Hepatocyte (in vitro differentiated cells): ENCODE data around the gene SPTLC1.

ENCODE experiments used
- EZH2 ChIP-seq: fragments of 200-600 bp; sonication (generic); IDR thresholded peaks from 2 replicates; pipeline ENCODE4 v1.6.1; 2016; ENCODE audit warnings: antibody characterized with exemption, mild to moderate bottlenecking, borderline replicate concordance
- TF ChIP-seq, protein P1 (sequence below): fragments of 200-600 bp; sonication (generic); IDR thresholded peaks from 2 replicates; pipeline ENCODE4 v1.5.1; 2016; ENCODE audit warnings: antibody characterized with exemption, mild to moderate bottlenecking; ENCODE audit not compliant: poor library complexity

DNA sequence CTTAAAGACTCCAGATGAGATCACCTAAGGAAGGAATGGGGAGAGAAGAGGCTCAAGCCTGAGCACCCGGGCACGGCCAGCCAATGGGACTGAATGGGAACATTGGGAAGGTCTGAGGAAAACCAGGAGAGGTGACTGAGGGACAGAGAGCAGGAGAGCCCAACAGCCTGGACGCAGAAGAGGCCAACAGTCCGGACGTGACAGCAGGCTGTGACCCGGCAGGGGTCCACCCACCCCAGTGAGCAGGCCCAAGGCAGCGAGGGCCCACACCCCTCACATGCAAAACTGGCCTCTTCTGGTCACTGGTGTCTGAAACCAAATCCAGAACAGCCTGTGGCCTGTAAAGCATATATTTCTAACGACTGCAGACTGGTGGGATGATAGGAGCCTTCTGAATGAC is 7.6 kb upstream of the SPTLC1 start:
- no peak for TF ChIP-seq EZH2
- TF ChIP-seq, protein P1, sequence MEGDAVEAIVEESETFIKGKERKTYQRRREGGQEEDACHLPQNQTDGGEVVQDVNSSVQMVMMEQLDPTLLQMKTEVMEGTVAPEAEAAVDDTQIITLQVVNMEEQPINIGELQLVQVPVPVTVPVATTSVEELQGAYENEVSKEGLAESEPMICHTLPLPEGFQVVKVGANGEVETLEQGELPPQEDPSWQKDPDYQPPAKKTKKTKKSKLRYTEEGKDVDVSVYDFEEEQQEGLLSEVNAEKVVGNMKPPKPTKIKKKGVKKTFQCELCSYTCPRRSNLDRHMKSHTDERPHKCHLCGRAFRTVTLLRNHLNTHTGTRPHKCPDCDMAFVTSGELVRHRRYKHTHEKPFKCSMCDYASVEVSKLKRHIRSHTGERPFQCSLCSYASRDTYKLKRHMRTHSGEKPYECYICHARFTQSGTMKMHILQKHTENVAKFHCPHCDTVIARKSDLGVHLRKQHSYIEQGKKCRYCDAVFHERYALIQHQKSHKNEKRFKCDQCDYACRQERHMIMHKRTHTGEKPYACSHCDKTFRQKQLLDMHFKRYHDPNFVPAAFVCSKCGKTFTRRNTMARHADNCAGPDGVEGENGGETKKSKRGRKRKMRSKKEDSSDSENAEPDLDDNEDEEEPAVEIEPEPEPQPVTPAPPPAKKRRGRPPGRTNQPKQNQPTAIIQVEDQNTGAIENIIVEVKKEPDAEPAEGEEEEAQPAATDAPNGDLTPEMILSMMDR = no peak
